ENCODE results near the gene TIAM2.

GRCh38 chr6:155001934-155002333 is 6.8 kb downstream of the TIAM2 start:
- no peak for TF ChIP-seq POLR2A (IDR thresholded peaks at IDR 0.05; ENCODE audit: low read length)
- TF ChIP-seq GATA1 (IDR thresholded peaks at IDR 0.05; ENCODE audit: low read depth, low read length), result no peak

All from erythroblast (primary cell).